ENCODE data around the gene ERGIC1.

The ERGIC1 gene

GRCh38 chr5:172957458-172957857 lies 123.4 kb downstream of the ERGIC1 start:
- H3K4me3 ChIP-seq (replicated peaks; ENCODE audit: low read depth, low read length), result no peak overlapping the region
- no peak for DNase-seq (ENCODE audit: extremely low read depth, low read depth)
- TF ChIP-seq CTCF (IDR thresholded peaks at IDR 0.05; ENCODE audit: low read depth, low read length, missing control alignments), result no peak

DNA sequence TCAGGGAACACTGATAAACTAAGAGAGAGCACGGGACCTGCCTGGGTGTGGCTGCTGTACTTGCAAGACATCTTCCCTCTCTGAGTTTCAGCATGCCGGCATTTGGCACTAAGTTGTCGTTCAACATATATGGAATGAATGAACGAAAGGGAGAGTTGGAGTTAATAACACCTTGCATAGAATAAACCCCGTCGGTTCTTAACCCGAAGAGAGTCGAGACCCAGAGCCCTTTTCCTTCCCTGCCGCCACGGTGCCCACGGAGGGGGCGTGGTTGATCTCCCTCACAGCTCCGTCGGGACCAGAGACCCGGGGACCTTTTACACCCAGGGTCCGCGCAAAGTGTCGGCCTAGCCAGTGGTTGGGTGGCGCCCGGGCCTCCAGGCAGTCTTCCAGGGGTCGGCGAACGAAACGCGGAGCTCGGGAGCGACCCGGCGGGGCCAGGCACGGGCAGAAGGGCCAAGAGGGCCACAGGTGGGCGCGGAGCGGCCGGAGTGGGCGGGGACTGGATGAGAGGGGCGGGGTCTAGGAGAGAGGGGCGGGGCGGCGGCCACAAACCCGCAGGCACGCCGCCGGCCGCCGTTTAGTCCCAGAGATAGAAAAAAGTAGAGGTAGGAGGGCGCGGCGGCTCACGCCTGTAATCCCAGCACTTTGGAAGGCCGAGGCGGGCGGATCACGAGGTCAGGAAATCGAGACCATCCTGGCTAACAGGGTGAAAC lies 124.4 kb downstream of the ERGIC1 start:
- peak overlapping the region; percentile 99 for H3K4me3 ChIP-seq (replicated peaks; ENCODE audit: low read depth, low read length)
- no peak for DNase-seq (ENCODE audit: extremely low read depth, low read depth)
- TF ChIP-seq CTCF (IDR thresholded peaks at IDR 0.05; ENCODE audit: low read depth, low read length, missing control alignments), result no peak

DNA sequence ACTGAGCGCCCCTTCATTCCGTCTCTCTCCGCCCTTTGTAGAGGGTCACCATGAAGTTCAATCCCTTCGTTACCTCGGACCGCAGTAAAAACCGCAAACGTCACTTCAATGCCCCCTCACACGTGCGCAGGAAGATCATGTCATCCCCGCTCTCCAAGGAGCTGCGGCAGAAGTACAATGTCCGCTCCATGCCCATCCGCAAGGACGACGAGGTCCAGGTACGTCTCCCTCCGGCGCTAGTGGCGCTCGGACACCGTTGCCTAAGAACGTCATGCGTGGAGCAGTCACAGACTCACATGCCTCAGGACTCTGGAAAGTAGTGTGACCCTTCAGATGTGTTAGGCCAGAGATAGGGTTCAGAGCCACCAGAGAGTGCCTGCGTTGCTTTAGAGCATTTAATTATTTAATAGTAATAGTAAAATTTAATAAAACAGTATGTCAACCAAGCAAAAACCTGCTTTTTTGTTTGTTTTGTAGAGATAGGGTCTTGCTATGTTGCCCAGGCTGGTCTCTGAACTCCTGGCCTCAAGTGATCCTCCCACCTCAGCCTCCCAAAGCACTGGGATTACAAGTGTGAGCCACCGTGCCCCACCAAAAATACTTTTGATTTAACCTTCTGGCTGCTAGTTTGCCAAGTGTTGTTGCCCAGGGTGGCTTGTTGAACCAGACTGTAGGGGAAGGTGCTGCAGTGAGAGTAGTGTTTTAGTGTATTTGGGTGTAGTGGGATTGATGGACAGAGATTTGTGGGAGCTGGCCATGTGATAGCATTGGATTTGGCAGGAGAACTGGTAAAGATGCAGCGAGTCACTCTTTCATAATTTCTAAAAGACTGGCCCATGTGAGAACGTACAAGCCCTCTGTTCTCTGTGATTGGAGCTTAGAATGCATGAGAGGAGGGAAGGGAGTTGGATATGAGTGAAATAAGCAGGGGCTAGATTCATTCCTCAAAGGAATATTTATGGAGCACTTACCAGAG lies 126.1 kb downstream of the ERGIC1 start:
- peak overlapping the region; percentile 99 for H3K4me3 ChIP-seq (replicated peaks; ENCODE audit: low read depth, low read length)
- no peak for DNase-seq (ENCODE audit: extremely low read depth, low read depth)
- TF ChIP-seq CTCF (IDR thresholded peaks at IDR 0.05; ENCODE audit: low read depth, low read length, missing control alignments), result no peak

- no peak for TF ChIP-seq CTCF (IDR thresholded peaks at IDR 0.05; ENCODE audit: low read depth, low read length, missing control alignments)
- DNase-seq (ENCODE audit: extremely low read depth, low read depth), result no peak
- no peak overlapping the region for H3K4me3 ChIP-seq (replicated peaks; ENCODE audit: low read depth, low read length)
Observed at GRCh38 chr5:172969921-172970320, 135.9 kb downstream of the ERGIC1 start.

- no peak for TF ChIP-seq CTCF (IDR thresholded peaks at IDR 0.05; ENCODE audit: low read depth, low read length, missing control alignments)
- no peak for DNase-seq (ENCODE audit: extremely low read depth, low read depth)
- no peak overlapping the region for H3K4me3 ChIP-seq (replicated peaks; ENCODE audit: low read depth, low read length)
Observed at GRCh38 chr5:172971482-172971881, 137.4 kb downstream of the ERGIC1 start.

DNA sequence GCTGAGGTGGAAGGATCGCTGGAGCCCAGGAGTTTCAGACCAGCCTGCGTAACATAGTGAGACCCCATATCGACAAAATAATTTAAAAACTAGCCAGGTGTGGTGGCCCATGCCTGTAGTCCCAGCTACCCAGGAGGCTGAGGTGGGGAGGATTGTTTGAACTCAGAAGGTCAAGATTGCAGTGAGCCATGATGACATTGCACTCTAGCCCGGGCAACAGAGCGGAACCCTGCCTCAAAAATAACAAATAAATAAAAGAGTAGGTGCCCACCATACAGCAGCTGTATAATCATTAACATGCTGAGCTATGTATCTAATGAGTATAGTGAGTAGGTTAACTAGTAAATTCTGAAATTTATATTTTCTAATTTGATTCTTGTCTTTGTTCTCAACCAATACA lies 138.5 kb downstream of the ERGIC1 start:
- H3K4me3 ChIP-seq (replicated peaks; ENCODE audit: low read depth, low read length), result no peak overlapping the region
- no peak for TF ChIP-seq CTCF (IDR thresholded peaks at IDR 0.05; ENCODE audit: low read depth, low read length, missing control alignments)
- DNase-seq (ENCODE audit: extremely low read depth, low read depth), result no peak
